ENCODE data around the gene SPATA46. TPM values are rescaled to one million over a fixed set of nuclear protein-coding genes. Genes with fewer than 3 reads are reported as not detected.
"Not testable (repeated sequence)": the region's sequence is repeated elsewhere in the genome, so short reads cannot be mapped to it uniquely, and the experiment has no call there.

SPATA46 gene
- total RNA-seq, 1 experiment from 2014 or later, result not detected

- H3K27me3 ChIP-seq, result no peaks in the 10 kb centered on the region
- H3K36me3 ChIP-seq, result no peaks in the 10 kb centered on the region
- H3K9me3 ChIP-seq, result no peaks in the 10 kb centered on the region
- no peak for DNase-seq
- no peak overlapping the region for H3K4me3 ChIP-seq
These were observed 8.9 kb downstream of the SPATA46 start for GRCh38 chr1:162367772-162368171.

DNA sequence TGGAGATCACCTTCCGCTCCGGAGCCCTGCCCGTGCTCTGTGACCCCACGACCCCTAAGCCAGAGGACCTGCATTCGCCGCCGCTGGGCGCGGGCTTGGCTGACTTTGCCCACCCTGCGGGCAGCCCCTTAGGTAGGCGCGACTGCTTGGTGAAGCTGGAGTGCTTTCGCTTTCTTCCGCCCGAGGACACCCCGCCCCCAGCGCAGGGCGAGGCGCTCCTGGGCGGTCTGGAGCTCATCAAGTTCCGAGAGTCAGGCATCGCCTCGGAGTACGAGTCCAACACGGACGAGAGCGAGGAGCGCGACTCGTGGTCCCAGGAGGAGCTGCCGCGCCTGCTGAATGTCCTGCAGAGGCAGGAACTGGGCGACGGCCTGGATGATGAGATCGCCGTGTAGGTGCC lies 9.6 kb downstream of the SPATA46 start:
- H3K36me3 ChIP-seq, result no peaks in the 10 kb centered on the region
- no peak for DNase-seq
- no peaks in the 10 kb centered on the region for H3K9me3 ChIP-seq
- no peaks in the 10 kb centered on the region for H3K27me3 ChIP-seq
- H3K4me3 ChIP-seq, result no peak overlapping the region

DNA sequence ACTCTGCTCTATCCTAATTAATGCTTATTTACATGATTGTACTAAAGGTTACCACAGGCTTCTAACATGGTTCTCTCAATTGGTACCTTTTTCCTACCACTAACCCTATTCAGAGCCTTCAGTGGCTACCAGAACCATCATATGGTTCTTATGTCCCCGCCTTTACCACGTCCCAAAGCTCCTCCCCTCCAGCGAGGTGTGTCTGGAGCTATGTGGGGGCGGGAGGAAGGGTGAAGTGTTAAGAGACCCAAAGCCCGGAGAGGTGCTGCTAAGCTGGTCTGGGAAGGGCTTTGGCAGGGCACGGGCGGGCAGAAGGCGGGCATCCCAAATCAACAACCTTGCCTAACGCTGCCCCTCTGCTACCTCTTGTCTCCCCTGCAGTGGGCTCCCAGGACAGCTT lies 10.0 kb downstream of the SPATA46 start:
- Histone ChIP-seq H3K4me3 (no peak overlapping the region), H3K36me3 (no peaks in the 10 kb centered on the region), H3K27me3 (no peaks in the 10 kb centered on the region), H3K9me3 (no peaks in the 10 kb centered on the region)
- no peak for DNase-seq

GRCh38 chr1:162366149-162366548 lies 10.5 kb downstream of the SPATA46 start:
- Histone ChIP-seq H3K27me3 (no peaks in the 10 kb centered on the region), H3K4me3 (no peak overlapping the region), H3K36me3 (no peaks in the 10 kb centered on the region), H3K9me3 (no peaks in the 10 kb centered on the region)
- DNase-seq, result no peak

DNA sequence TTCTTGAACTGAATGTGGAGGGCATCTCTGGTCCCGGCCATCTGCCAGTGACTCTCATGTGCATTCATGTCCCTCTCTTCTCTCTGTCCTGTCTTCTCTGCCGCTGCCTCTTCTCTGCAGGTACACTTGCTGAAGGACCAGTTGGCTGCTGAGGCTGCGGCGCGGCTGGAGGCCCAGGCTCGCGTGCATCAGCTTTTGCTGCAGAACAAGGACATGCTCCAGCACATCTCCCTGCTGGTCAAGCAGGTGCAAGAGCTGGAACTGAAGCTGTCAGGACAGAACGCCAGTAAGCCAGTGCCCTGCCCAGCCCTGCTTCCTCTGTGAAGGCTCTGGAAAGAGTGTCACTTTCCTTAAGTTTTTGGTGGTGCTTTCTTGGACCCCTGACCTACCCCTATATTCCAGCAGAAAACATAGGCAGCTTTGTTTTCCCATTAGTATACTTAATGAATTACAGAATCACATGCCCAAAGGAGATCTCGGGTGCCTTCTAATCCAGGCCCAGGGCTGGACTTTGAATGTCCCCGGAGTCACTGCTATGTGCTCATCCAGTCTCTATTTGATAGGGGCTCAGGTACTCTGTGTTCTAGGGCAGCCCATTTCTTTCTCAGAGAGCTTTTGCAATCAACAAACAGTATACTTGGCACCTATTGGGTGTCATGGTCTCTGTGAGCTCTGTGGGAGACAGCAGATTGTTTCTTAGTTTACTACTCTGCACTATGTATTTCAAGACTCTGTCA lies 11.2 kb downstream of the SPATA46 start:
- Histone ChIP-seq H3K36me3 (no peaks in the 10 kb centered on the region), H3K27me3 (no peaks in the 10 kb centered on the region), H3K4me3 (no peak overlapping the region), H3K9me3 (no peaks in the 10 kb centered on the region)
- no peak for DNase-seq

GRCh38 chr1:162364498-162364897 lies 12.2 kb downstream of the SPATA46 start:
- no peak overlapping the region for H3K4me3 ChIP-seq
- no peak for DNase-seq
- H3K36me3 ChIP-seq, result no peaks in the 10 kb centered on the region
- no peaks in the 10 kb centered on the region for H3K9me3 ChIP-seq
- no peaks in the 10 kb centered on the region for H3K27me3 ChIP-seq

DNA sequence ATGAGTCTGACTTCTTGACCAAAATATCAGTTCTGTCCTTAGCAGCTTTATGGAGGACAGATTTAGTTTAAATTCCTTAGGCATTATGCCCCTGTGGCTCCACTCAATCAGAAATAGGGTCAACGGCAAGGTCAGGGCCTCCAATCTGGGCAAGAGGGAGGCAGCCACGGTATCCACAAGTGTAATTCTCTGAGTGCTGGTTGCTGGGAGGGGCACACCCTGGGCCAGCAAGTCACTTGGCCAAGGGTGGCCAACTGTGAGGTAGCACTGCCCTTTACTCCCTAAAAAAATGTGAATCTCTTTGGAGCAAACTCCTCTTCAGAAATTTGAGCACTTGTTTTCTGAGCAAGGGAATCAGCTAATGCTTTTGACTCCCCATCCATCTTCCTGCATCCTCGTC lies 12.8 kb downstream of the SPATA46 start:
- H3K27me3 ChIP-seq, result no peaks in the 10 kb centered on the region
- no peak for DNase-seq
- H3K4me3 ChIP-seq, result no peak overlapping the region
- H3K9me3 ChIP-seq, result no peaks in the 10 kb centered on the region
- no peaks in the 10 kb centered on the region for H3K36me3 ChIP-seq

DNA sequence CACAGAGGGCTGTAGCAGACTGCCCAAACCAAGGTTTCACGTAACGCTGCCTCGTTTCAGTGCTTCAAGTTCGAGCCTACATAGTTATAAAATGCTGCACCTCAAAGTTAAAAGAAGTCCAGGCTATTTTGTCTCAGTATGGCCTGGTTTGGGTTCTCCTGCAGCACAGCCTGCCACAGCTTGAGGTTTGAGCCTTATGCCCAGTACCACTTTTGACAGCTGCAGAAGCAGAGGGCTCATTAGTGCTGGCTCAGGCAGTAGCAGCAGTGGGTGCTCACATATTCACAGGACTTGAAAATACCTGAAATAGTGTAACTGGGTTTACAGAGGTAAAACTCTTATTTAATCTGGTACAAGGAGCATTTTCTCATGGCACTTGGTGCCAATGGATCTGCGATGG lies 15.3 kb downstream of the SPATA46 start:
- H3K27me3 ChIP-seq, result no peaks in the 10 kb centered on the region
- H3K36me3 ChIP-seq, result no peaks in the 10 kb centered on the region
- DNase-seq, result no peak
- H3K9me3 ChIP-seq, result no peaks in the 10 kb centered on the region
- no peak overlapping the region for H3K4me3 ChIP-seq

DNA sequence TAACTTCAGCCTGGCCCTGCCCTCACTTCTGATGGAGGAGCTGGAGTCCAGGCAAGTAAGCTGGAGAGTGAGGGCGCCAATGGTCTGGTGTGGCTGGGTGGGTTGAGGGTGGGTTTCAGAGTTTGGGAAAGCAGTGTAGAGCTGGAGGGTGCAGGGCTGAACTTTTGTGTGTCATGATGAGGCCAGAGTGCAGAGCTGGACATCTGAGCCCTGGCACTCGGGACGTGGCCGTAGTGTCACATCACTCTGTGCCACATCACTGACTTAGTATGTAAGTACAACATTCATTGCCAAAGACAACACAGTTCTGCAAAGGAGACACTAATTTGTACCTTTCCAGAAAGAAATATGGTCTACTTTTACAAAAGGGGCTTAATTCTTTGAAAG lies 15.8 kb downstream of the SPATA46 start:
- Histone ChIP-seq H3K9me3 (no peaks in the 10 kb centered on the region), H3K4me3 (no peak overlapping the region), H3K27me3 (no peaks in the 10 kb centered on the region), H3K36me3 (no peaks in the 10 kb centered on the region)
- DNase-seq, result no peak

DNA sequence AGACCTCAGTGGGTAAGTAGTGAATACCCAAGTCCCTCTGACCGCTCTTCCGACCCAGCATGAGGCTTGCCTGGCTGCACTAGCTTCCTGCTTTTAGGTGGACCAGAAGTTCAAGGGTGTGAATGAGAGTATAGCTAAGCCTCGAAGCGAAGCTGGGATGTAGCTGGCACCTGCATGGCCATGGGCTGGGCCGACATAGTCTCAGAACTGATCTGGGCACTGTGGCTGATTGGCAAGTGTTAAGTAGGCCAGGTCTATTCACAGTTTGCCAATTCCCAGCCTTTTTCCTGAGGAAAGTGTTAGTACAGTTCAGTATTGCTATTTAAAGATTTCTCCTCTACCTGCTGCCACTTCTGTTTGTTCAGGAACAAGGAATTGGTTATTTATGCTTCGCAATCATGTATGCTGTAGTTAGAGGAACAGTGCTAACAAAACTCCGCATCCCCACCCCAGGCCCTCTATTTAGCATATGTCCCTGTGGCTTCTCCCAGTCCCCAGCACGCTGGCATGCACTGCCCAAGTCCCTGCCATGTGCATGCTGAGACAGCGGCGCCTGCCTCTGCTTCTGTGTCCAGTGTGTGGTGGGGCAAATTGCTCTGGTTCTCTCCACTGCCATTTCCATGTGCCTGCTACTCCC lies 16.3 kb downstream of the SPATA46 start:
- Histone ChIP-seq H3K9me3 (no peaks in the 10 kb centered on the region), H3K27me3 (no peaks in the 10 kb centered on the region), H3K36me3 (no peaks in the 10 kb centered on the region), H3K4me3 (no peak overlapping the region)
- no peak for DNase-seq

- DNase-seq, result no peak
- Histone ChIP-seq H3K36me3 (no peaks in the 10 kb centered on the region), H3K9me3 (no peaks in the 10 kb centered on the region), H3K4me3 (no peak overlapping the region), H3K27me3 (no peaks in the 10 kb centered on the region)
These were observed 17.0 kb downstream of the SPATA46 start for GRCh38 chr1:162359523-162360236.

- Histone ChIP-seq H3K9me3 (no peaks in the 10 kb centered on the region), H3K36me3 (no peaks in the 10 kb centered on the region), H3K27me3 (no peaks in the 10 kb centered on the region), H3K4me3 (no peak overlapping the region)
- DNase-seq, result no peak
These were observed 17.7 kb downstream of the SPATA46 start for GRCh38 chr1:162358928-162359327.

DNA sequence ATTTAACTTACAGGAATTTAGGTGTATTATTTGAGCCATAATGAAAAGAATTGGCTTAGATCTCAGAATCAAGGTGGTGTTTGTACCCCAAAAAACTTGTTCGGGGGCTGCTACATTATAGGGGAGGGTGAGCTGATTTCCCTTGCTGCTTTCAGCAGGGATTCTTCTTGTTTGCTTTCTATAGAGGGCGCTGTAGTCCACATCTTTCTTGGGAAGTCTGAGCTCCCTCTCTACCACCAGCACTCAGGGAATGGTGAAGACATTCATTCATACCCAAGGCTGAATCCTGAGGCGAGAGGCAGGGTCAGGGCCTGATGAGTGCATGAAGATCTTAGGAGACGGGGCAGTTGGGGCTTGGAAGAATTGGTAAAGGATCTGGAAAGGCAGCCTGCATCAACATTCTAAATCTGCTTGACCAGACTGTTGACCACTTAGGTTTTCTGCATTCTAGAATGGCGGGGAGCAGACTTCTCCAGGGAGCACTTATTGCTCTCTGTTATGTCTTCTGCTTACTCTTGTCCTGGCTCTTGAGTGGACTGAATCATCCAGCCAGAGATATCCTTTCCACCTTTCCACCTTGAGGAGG lies 18.9 kb downstream of the SPATA46 start:
- DNase-seq, result no peak
- no peak overlapping the region for H3K4me3 ChIP-seq
- H3K36me3 ChIP-seq, result no peaks in the 10 kb centered on the region
- H3K9me3 ChIP-seq, result no peaks in the 10 kb centered on the region
- no peaks in the 10 kb centered on the region for H3K27me3 ChIP-seq

- Histone ChIP-seq H3K9me3 (no peaks in the 10 kb centered on the region), H3K4me3 (no peak overlapping the region), H3K27me3 (no peaks in the 10 kb centered on the region), H3K36me3 (no peaks in the 10 kb centered on the region)
- DNase-seq, result no peak
These were observed 23.0 kb downstream of the SPATA46 start for GRCh38 chr1:162353702-162354101.

- no peaks in the 10 kb centered on the region for H3K9me3 ChIP-seq
- DNase-seq, result no peak
These were observed 23.6 kb downstream of the SPATA46 start for GRCh38 chr1:162353078-162353477.

DNA sequence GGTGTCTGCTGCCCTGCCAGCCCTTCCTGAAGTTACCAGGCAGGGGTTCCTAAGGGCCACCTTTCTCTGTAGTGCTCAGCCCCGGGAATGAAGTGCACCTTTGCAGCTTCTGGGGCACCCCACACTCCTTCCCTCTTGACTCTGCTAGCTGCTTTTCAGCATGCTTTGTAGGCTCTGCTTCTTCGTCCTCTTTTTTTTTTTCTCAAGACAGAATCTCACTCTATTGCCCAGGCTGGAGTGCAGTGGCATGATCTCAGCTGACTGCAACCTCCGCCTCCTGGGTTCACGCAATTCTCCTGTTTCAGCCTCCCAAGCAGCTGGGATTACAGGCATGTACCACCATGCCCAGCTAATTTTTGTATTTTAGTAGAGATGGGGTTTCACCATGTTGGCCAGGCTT lies 24.8 kb downstream of the SPATA46 start:
- not testable (repeated sequence) for H3K4me3 ChIP-seq, H3K36me3 ChIP-seq, DNase-seq, H3K9me3 ChIP-seq, H3K27me3 ChIP-seq

More at GRCh38 chr1:162353078-162353477, 23.6 kb downstream of the SPATA46 start:
- Histone ChIP-seq H3K4me3 (no peak overlapping the region), H3K36me3 (no peaks in the 10 kb centered on the region), H3K27me3 (no peaks in the 10 kb centered on the region)

DNA sequence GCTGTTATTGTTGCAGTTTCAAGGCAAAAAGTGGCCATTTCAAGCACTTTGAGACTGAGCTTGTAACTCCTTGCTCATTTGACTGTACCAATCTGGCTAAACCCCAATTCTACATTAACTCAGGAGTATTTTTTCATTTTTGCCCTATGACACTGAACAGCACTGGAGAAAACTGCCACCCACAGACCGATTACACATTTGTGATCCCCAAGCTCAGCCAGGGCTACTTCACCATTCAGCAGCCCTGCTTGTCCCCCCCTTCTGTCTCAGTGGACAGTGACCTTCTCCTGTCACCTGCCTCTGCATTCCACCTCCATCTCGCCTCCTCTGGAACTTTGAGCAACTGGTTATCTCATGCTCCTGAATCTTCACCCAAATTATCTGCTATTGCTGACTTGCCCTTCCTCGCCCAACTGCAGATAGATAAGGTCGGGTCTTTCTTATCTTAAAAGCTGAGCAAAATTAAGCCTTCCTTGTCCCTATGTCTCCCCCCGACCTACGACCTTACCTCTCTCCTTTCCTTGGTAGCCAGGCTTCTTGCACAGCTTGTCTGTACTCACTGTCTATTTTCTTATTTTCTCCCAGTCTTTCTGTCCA lies 25.3 kb downstream of the SPATA46 start:
- H3K4me3 ChIP-seq, result no peak overlapping the region
- H3K36me3 ChIP-seq, result no peaks in the 10 kb centered on the region
- DNase-seq, result no peak
- no peaks in the 10 kb centered on the region for H3K27me3 ChIP-seq
- H3K9me3 ChIP-seq, result no peaks in the 10 kb centered on the region

All from MG63 (cell line).